ENCODE data around the gene YWHAH. TPM values are rescaled to one million over a fixed set of nuclear protein-coding genes. Genes with fewer than 3 reads are reported as not detected.

YWHAH gene
- total and polyA plus RNA-seq, 2 donors (not counting 1 experiment from before 2014, with no cell fraction given) = 32.6 to 51.1 TPM

DNA sequence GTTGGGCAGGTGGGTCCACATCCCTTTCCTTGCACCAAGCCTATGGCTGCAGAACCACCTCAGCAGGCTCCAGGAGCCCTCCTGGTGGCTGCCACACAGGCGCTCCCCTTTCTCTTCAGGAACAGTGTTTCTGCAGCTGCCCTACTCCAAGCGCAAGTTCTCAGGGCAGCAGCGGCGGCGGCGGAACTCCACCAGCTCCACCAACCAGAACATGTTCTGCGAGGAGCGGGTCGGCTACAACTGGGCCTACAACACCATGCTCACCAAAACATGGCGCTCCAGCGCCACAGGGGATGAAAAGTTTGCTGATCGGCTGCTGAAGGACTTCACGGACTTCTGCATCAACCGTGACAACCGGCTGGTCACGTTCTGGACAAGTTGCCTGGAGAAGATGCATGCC lies 38.2 kb upstream of the YWHAH start:
- H3K4me1 Mint-ChIP-seq = no peaks in the 10 kb centered on the region
- H3K27me3 Mint-ChIP-seq = no peaks in the 10 kb centered on the region
- Histone ChIP-seq H4K20me1 (ENCODE audit: control insufficient read depth, insufficient read depth, low read length, poor library complexity, severe bottlenecking) (no peaks in the 10 kb centered on the region), H3K9ac (ENCODE audit: low read length) (no peak overlapping the region), H3K4me2 (replicated peaks; ENCODE audit: low read depth, low read length, poor library complexity, severe bottlenecking) (no peak overlapping the region), H3K36me3 (replicated peaks in 1 of 2; ENCODE audit: control extremely low read depth in 1 of 2, control insufficient read depth in 1 of 2, extremely low read depth in 1 of 2, insufficient read depth in 2 of 2, low read length in 1 of 2) (peaks cover 1 to 54% of the 10 kb centered on the region in 2 experiments), H3K4me3 (ENCODE audit: control extremely low read depth in 1 of 5, extremely low read depth in 1 of 5, insufficient read depth in 1 of 5, low read depth in 2 of 5, low read length in 4 of 5) (no peak overlapping the region), H3K9me3 (ENCODE audit: control extremely low read depth in 1 of 3, control insufficient read depth in 2 of 3, insufficient read depth in 1 of 3, low read length in 2 of 3) (no peaks in the 10 kb centered on the region), H3K27ac (ENCODE audit: low read length in 2 of 2) (no peak overlapping the region), H3K4me1 (ENCODE audit: control insufficient read depth in 2 of 2, insufficient read depth in 2 of 2, low read length in 2 of 2) (no peaks in the 10 kb centered on the region), H3K27me3 (replicated peaks in 1 of 4; ENCODE audit: control extremely low read depth in 1 of 4, control insufficient read depth in 3 of 4, insufficient read depth in 4 of 4, low read length in 3 of 4) (no peaks in the 10 kb centered on the region), H2AFZ (ENCODE audit: insufficient read depth, low read depth, low read length, poor library complexity, severe bottlenecking) (no peak overlapping the region), H3K79me2 (ENCODE audit: control insufficient read depth, insufficient read depth, low read length) (no peaks in the 10 kb centered on the region)
- over 99% methylated on average over 16 of the region's 16 CpGs for WGBS (ENCODE audit: insufficient coverage)
- intact Hi-C loops (cut with micrococcal nuclease) = no loop called here
- no peak overlapping the region for H3K4me3 Mint-ChIP-seq
- H3K9me3 Mint-ChIP-seq (ENCODE audit: insufficient read depth) = no peaks in the 10 kb centered on the region
- no peak for TF ChIP-seq EZH2 (IDR thresholded peaks at IDR 0.05; ENCODE audit: borderline replicate concordance, insufficient read depth, low read depth, low read length, poor library complexity, severe bottlenecking)
- TF ChIP-seq, protein P1, sequence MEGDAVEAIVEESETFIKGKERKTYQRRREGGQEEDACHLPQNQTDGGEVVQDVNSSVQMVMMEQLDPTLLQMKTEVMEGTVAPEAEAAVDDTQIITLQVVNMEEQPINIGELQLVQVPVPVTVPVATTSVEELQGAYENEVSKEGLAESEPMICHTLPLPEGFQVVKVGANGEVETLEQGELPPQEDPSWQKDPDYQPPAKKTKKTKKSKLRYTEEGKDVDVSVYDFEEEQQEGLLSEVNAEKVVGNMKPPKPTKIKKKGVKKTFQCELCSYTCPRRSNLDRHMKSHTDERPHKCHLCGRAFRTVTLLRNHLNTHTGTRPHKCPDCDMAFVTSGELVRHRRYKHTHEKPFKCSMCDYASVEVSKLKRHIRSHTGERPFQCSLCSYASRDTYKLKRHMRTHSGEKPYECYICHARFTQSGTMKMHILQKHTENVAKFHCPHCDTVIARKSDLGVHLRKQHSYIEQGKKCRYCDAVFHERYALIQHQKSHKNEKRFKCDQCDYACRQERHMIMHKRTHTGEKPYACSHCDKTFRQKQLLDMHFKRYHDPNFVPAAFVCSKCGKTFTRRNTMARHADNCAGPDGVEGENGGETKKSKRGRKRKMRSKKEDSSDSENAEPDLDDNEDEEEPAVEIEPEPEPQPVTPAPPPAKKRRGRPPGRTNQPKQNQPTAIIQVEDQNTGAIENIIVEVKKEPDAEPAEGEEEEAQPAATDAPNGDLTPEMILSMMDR (IDR thresholded peaks at IDR 0.05) = no peak
- DNase-seq (no peak), ATAC-seq (ENCODE audit: low read depth) (no peak)
- H3K27ac Mint-ChIP-seq = no peak overlapping the region
- ChIA-PET POLR2A (no interaction called here), CTCF (interaction anchor here (1.3 kb wide), 1 partner anchor 42 kb away, joined by 3 read pairs; no protein-coding TSS in a partner anchor)

DNA sequence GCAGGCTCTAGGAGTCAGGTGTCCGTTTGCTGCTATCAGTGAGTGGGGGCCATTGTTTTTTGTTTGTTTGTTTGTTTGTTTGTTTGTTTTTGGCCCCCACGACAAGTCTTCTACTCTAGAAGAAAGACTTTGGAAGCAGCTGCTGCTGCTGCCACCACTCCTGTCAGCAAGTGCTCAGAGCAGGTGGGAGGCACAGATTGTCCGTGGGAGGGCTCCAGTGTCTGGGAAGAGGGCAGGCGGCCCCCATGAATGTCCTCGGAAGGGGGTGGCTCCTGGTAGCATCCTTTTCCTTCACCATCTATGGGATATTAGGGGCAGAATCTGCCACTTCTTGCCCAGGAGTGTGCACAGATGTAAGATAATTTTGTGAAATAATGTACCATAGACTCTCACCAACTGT lies 37.8 kb upstream of the YWHAH start:
- no peaks in the 10 kb centered on the region for H4K20me1 ChIP-seq (ENCODE audit: control insufficient read depth, insufficient read depth, low read length, poor library complexity, severe bottlenecking)
- H3K4me2 ChIP-seq (replicated peaks; ENCODE audit: low read depth, low read length, poor library complexity, severe bottlenecking) = no peak overlapping the region
- no peaks in the 10 kb centered on the region for H3K79me2 ChIP-seq (ENCODE audit: control insufficient read depth, insufficient read depth, low read length)
- peak overlapping the region; percentile 46 for H3K27ac Mint-ChIP-seq
- ChIA-PET POLR2A (no interaction called here), CTCF (interaction anchor here (1.3 kb wide), 1 partner anchor 41 kb away, joined by 3 read pairs; no protein-coding TSS in a partner anchor)
- intact Hi-C loops (cut with micrococcal nuclease) = no loop called here
- no peak for TF ChIP-seq EZH2 (IDR thresholded peaks at IDR 0.05; ENCODE audit: borderline replicate concordance, insufficient read depth, low read depth, low read length, poor library complexity, severe bottlenecking)
- TF ChIP-seq, protein P1 (IDR thresholded peaks at IDR 0.05) = no peak
- no peaks in the 10 kb centered on the region for H3K4me1 ChIP-seq (ENCODE audit: control insufficient read depth in 2 of 2, insufficient read depth in 2 of 2, low read length in 2 of 2)
- H3K36me3 ChIP-seq (replicated peaks in 1 of 2; ENCODE audit: control extremely low read depth in 1 of 2, control insufficient read depth in 1 of 2, extremely low read depth in 1 of 2, insufficient read depth in 2 of 2, low read length in 1 of 2) = peaks cover 1 to 50% of the 10 kb centered on the region in 2 experiments
- no peaks in the 10 kb centered on the region for H3K27me3 Mint-ChIP-seq
- no peak overlapping the region for H3K27ac ChIP-seq (ENCODE audit: low read length in 2 of 2)
- H3K9me3 Mint-ChIP-seq (ENCODE audit: insufficient read depth) = no peaks in the 10 kb centered on the region
- no peak overlapping the region for H3K4me3 Mint-ChIP-seq
- H3K9me3 ChIP-seq (ENCODE audit: control extremely low read depth in 1 of 3, control insufficient read depth in 2 of 3, insufficient read depth in 1 of 3, low read length in 2 of 3) = no peaks in the 10 kb centered on the region
- H3K27me3 ChIP-seq (replicated peaks in 1 of 4; ENCODE audit: control extremely low read depth in 1 of 4, control insufficient read depth in 3 of 4, insufficient read depth in 4 of 4, low read length in 3 of 4) = no peaks in the 10 kb centered on the region
- no peaks in the 10 kb centered on the region for H3K4me1 Mint-ChIP-seq
- 83% methylated on average over 2 of the region's 5 CpGs for WGBS (ENCODE audit: insufficient coverage)
- DNase-seq = no peak
- no peak overlapping the region for H3K9ac ChIP-seq (ENCODE audit: low read length)
- no peak for ATAC-seq (ENCODE audit: low read depth)
- H3K4me3 ChIP-seq (ENCODE audit: control extremely low read depth in 1 of 5, extremely low read depth in 1 of 5, insufficient read depth in 1 of 5, low read depth in 2 of 5, low read length in 4 of 5) = no peak overlapping the region
- no peak overlapping the region for H2AFZ ChIP-seq (ENCODE audit: insufficient read depth, low read depth, low read length, poor library complexity, severe bottlenecking)
